HepG2 (cell line): ENCODE data around the gene CD6. TPM values are rescaled to one million over a fixed set of nuclear protein-coding genes. Genes with fewer than 3 reads are reported as not detected.

Experiments
- BCLAF1 ChIP-seq: fragments of 450-650 bp; IDR thresholded peaks from 2 replicates; pipeline ENCODE4 v1.6.1; 2017; ENCODE audit warnings: mild to moderate bottlenecking
- BORCS8-MEF2B ChIP-seq: sonication (generic); formaldehyde crosslinking; IDR thresholded peaks from 2 replicates; pipeline ENCODE4 v1.8.0; 2022; ENCODE audit warnings: mild to moderate bottlenecking, missing genetic modification reagents
- CBX5 ChIP-seq: sonication (generic); formaldehyde crosslinking; IDR thresholded peaks from 2 replicates; pipeline ENCODE4 v1.4.0; 2020; ENCODE audit warnings: missing genetic modification reagents, borderline replicate concordance
- CREB1 ChIP-seq, 2 experiments: fragments of 450-650 bp in 1 of 2; IDR thresholded peaks; 2 replicates each; pipeline ENCODE4 v1.6.1; 2016 to 2017; ENCODE audit warnings: control low read depth in 1 of 2, mild to moderate bottlenecking in 1 of 2, missing compliant biosample characterization in 1 of 2, missing genetic modification characterization in 1 of 2
- CREBL2 ChIP-seq: sonication (generic); formaldehyde crosslinking; IDR thresholded peaks from 2 replicates; pipeline ENCODE4 v1.8.1; 2023; ENCODE audit warnings: missing genetic modification reagents, mild to moderate bottlenecking, borderline replicate concordance
- RAD51 ChIP-seq: fragments of 450-650 bp; IDR thresholded peaks from 2 replicates; pipeline ENCODE4 v1.6.1; 2016; ENCODE audit warnings: borderline replicate concordance
- SMARCC2 ChIP-seq: fragments of 450-650 bp; IDR thresholded peaks from 2 replicates; pipeline ENCODE4 v1.6.1; 2017; ENCODE audit warnings: antibody characterized with exemption, mild to moderate bottlenecking
- SNAI1 ChIP-seq: sonication (generic); formaldehyde crosslinking; IDR thresholded peaks from 2 replicates; pipeline ENCODE4 v1.5.0; 2020; ENCODE audit warnings: mild to moderate bottlenecking, missing genetic modification reagents, borderline replicate concordance
- SNAPC2 ChIP-seq: sonication (generic); formaldehyde crosslinking; IDR thresholded peaks from 2 replicates; pipeline ENCODE4 v1.8.1; 2022; ENCODE audit warnings: mild to moderate bottlenecking, missing genetic modification reagents
- SP5 ChIP-seq: IDR thresholded peaks from 2 replicates; pipeline ENCODE4 v1.6.1; 2016; ENCODE audit warnings: low read depth, borderline replicate concordance
- TFDP1 ChIP-seq: IDR thresholded peaks from 2 replicates; pipeline ENCODE4 v1.6.1; 2016; ENCODE audit warnings: missing compliant biosample characterization, missing genetic modification reagents, borderline replicate concordance
- U2AF1 ChIP-seq: fragments of 200-400 bp; formaldehyde crosslinking; optimal IDR thresholded peaks from 2 replicates; pipeline ENCODE3; 2017; ENCODE audit warnings: mild to moderate bottlenecking, low read depth, low read length
- ZNF17 ChIP-seq: sonication (generic); formaldehyde crosslinking; IDR thresholded peaks from 2 replicates; pipeline ENCODE4 v1.5.0; 2020; ENCODE audit warnings: mild to moderate bottlenecking, missing genetic modification reagents
- ZNF207 ChIP-seq: fragments of 450-650 bp; IDR thresholded peaks from 2 replicates; pipeline ENCODE4 v1.6.1; 2016; ENCODE audit warnings: antibody characterized with exemption, borderline replicate concordance
- ZNF251 ChIP-seq: sonication (generic); formaldehyde crosslinking; IDR thresholded peaks from 2 replicates; pipeline ENCODE4 v1.9.0; 2021; ENCODE audit warnings: mild to moderate bottlenecking, missing genetic modification reagents
- ZNF263 ChIP-seq: sonication (generic); formaldehyde crosslinking; IDR thresholded peaks from 2 replicates; pipeline ENCODE4 v1.4.0; 2020; ENCODE audit warnings: missing genetic modification reagents
- ZNF3 ChIP-seq: IDR thresholded peaks from 2 replicates; pipeline ENCODE4 v1.7.0; 2017; ENCODE audit warnings: inconsistent platforms
- ZNF343 ChIP-seq: sonication (generic); formaldehyde crosslinking; IDR thresholded peaks from 2 replicates; pipeline ENCODE4 v1.4.0; 2020; ENCODE audit warnings: mild to moderate bottlenecking, missing genetic modification reagents
- ZNF354B ChIP-seq: sonication (generic); formaldehyde crosslinking; IDR thresholded peaks from 2 replicates; pipeline ENCODE4 v1.8.0; 2022; ENCODE audit warnings: mild to moderate bottlenecking, missing genetic modification reagents
- ZNF512 ChIP-seq: sonication (generic); formaldehyde crosslinking; IDR thresholded peaks from 2 replicates; pipeline ENCODE4 v1.4.0; 2020; ENCODE audit warnings: mild to moderate bottlenecking, missing genetic modification reagents
- ZNF564 ChIP-seq: sonication (generic); formaldehyde crosslinking; IDR thresholded peaks from 2 replicates; pipeline ENCODE4 v1.8.1; 2023; ENCODE audit warnings: mild to moderate bottlenecking, missing genetic modification reagents
- ZNF713 ChIP-seq: sonication (generic); formaldehyde crosslinking; IDR thresholded peaks from 2 replicates; pipeline ENCODE4 v1.4.0; 2020; ENCODE audit warnings: mild to moderate bottlenecking, missing genetic modification reagents
- ZNF761 ChIP-seq: sonication (generic); formaldehyde crosslinking; conservative IDR thresholded peaks from 2 replicates; pipeline ENCODE4 v1.4.0; 2020; ENCODE audit warnings: mild to moderate bottlenecking, missing genetic modification reagents
- ZNF788 ChIP-seq: sonication (generic); formaldehyde crosslinking; IDR thresholded peaks from 2 replicates; pipeline ENCODE4 v1.5.0; 2020; ENCODE audit warnings: mild to moderate bottlenecking, missing genetic modification reagents, borderline replicate concordance
- ZNF850 ChIP-seq: sonication (generic); formaldehyde crosslinking; conservative IDR thresholded peaks from 2 replicates; pipeline ENCODE4 v1.9.0; 2021; ENCODE audit warnings: mild to moderate bottlenecking, missing genetic modification reagents
- ZSCAN21 ChIP-seq: sonication (generic); formaldehyde crosslinking; IDR thresholded peaks from 2 replicates; pipeline ENCODE4 v1.8.0; 2022; ENCODE audit warnings: mild to moderate bottlenecking, missing genetic modification reagents, moderate library complexity, borderline replicate concordance
- polyA plus RNA-seq, 8 experiments: library from polyadenylated mRNA; depleted of rRNA in 3 of 8; stranded (reverse) in 7 of 8; unstranded in 1 of 8; fragments of >200 nt; fragmentation: Illumina TruSeq in 4 of 8; extraction: Trizol in 4 of 8; gene quantifications; 2 replicates each; pipeline versions ENCODE4 v1.2.1 to v1.2.3, GENCODE V29; 2011 to 2016; ENCODE audit warnings: low read depth in 4 of 8, missing spikeins in 1 of 8, mixed read lengths in 1 of 8; ENCODE audit not compliant: insufficient read depth in 1 of 8
- total RNA-seq, 5 experiments: library from RNA; depleted of rRNA; stranded (reverse); fragments of >200 nt; fragmentation: Illumina TruSeq; extraction: Trizol; gene quantifications; 2 replicates each; pipeline ENCODE4 v1.2.3, GENCODE V29; 2016; ENCODE audit warnings: low read depth in 1 of 5

Gene CD6
- total and polyA plus RNA-seq, 2 of the 13 experiments (the other 11 are each of a cell fraction or from before 2014, with no cell fraction given) = not detected

GRCh38 chr11:60924110-60924905 lies 47.2 kb upstream of the CD6 start, which contains the start of gene TMEM132A (continued):
- 0 out of 2 replicates have a peak, but pooled peaks have one; percentile 19 for TF ChIP-seq ZNF263 (CRISPR knock-in tag)
- no peak for TF ChIP-seq ZNF17 (CRISPR knock-in tag)
- 0 out of 2 replicates have a peak, but pooled peaks have one; percentile 41 for TF ChIP-seq ZNF354B
- no peak for TF ChIP-seq ZNF761 (CRISPR knock-in tag)
- peak; percentile 89 for TF ChIP-seq TFDP1 (CRISPR knock-in tag)
- TF ChIP-seq ZSCAN21 (CRISPR knock-in tag) = no peak
- TF ChIP-seq SP5 = 0 out of 2 replicates have a peak, but pooled peaks have one; percentile 20
- 0 out of 2 replicates have a peak, but pooled peaks have one; percentile 52 for TF ChIP-seq ZNF564
- TF ChIP-seq ZNF251 = no peak
- TF ChIP-seq SMARCC2 = no peak
- peak; percentile 72; the same call in 1 of the 2 replicates for TF ChIP-seq CREBL2
- TF ChIP-seq SNAI1 (CRISPR knock-in tag) = no peak
- no peak for TF ChIP-seq ZNF713 (CRISPR knock-in tag)
- no peak for TF ChIP-seq ZNF207
- TF ChIP-seq CREB1 (IDR thresholded peaks at IDR 0.05) = no peak
- TF ChIP-seq CREB1 (CRISPR knock-in tag; IDR thresholded peaks at IDR 0.05) = no peak
- no peak for TF ChIP-seq ZNF343 (CRISPR knock-in tag)
- TF ChIP-seq ZNF788 = peak; percentile 94; the same call in 1 of the 2 replicates
- no peak for TF ChIP-seq ZNF512 (CRISPR knock-in tag)
- TF ChIP-seq SNAPC2 (CRISPR knock-in tag) = no peak
- TF ChIP-seq U2AF1 = no peak
- no peak for TF ChIP-seq CBX5 (CRISPR knock-in tag)
- peak; percentile 64; the same call in 1 of the 2 replicates for TF ChIP-seq BORCS8-MEF2B (CRISPR knock-in tag)
- no peak for TF ChIP-seq BCLAF1
- TF ChIP-seq ZNF850 (CRISPR knock-in tag) = no peak
- no peak for TF ChIP-seq RAD51
- TF ChIP-seq ZNF3 (CRISPR knock-in tag) = no peak
